Measurements from ENCODE around the gene MAZ. TPM values are rescaled to one million over a fixed set of nuclear protein-coding genes. Genes with fewer than 3 reads are reported as not detected.
"Not testable (repeated sequence)": the region's sequence is repeated elsewhere in the genome, so short reads cannot be mapped to it uniquely, and the experiment has no call there.

MAZ gene
- total and polyA plus RNA-seq, 9 donors = 121 to 314 (median 264) TPM

- DNase-seq = no peak
- 68% methylated on average over 8 of the region's 10 CpGs for WGBS (ENCODE audit: insufficient coverage)
These were observed 26.9 kb upstream of the MAZ start for GRCh38 chr16:29779474-29779873.

GRCh38 chr16:29783094-29783953 lies 23.0 kb upstream of the MAZ start:
- not testable (repeated sequence) for DNase-seq; H3K4me3 ChIP-seq (ENCODE audit: low read length); H3K27ac ChIP-seq (ENCODE audit: low read length); H3K36me3 ChIP-seq (ENCODE audit: control insufficient read depth, insufficient read depth, low read length); H3K4me1 ChIP-seq (ENCODE audit: control insufficient read depth, insufficient read depth, low read length); H3K9me3 ChIP-seq (replicated peaks; ENCODE audit: control insufficient read depth, low read depth, low read length)
- H3K27me3 ChIP-seq (ENCODE audit: control insufficient read depth, insufficient read depth, low read length) = peaks cover 10% of the 10 kb centered on the region
- 63% methylated on average over 4 of the region's 13 CpGs for WGBS (ENCODE audit: insufficient coverage)

More at GRCh38 chr16:29779474-29779873, 26.9 kb upstream of the MAZ start:
- H3K36me3 ChIP-seq (ENCODE audit: control insufficient read depth, insufficient read depth, low read length) = no peaks in the 10 kb centered on the region
- no peaks in the 10 kb centered on the region for H3K4me1 ChIP-seq (ENCODE audit: control insufficient read depth, insufficient read depth, low read length)
- H3K27ac ChIP-seq (ENCODE audit: low read length) = no peak overlapping the region
- no peaks in the 10 kb centered on the region for H3K9me3 ChIP-seq (replicated peaks; ENCODE audit: control insufficient read depth, low read depth, low read length)
- no peak overlapping the region for H3K4me3 ChIP-seq (ENCODE audit: low read length)
- peaks cover 8% of the 10 kb centered on the region for H3K27me3 ChIP-seq (ENCODE audit: control insufficient read depth, insufficient read depth, low read length)

DNA sequence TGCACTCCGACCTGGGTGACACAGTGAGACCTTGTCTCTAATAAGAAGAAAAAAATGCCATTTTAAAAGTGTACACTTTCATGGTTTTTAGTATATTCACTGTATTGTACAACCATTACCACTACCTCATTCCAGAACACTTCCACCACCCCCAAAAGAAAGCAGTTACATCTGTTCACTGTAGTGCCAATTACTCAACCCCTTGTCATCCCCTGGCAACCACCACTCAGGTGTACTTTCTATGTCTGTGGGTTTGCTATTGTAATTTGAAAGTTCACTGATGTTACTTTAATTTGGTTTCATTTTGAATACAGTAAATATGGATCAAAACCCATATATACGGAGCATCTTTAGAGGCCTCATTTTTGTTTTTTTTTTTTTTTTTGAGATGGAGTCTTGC lies 22.2 kb upstream of the MAZ start:
- Histone ChIP-seq H3K36me3 (ENCODE audit: control insufficient read depth, insufficient read depth, low read length) (no peaks in the 10 kb centered on the region), H3K4me1 (ENCODE audit: control insufficient read depth, insufficient read depth, low read length) (no peaks in the 10 kb centered on the region), H3K9me3 (replicated peaks; ENCODE audit: control insufficient read depth, low read depth, low read length) (no peaks in the 10 kb centered on the region), H3K27ac (ENCODE audit: low read length) (no peak overlapping the region), H3K27me3 (ENCODE audit: control insufficient read depth, insufficient read depth, low read length) (peaks cover 10% of the 10 kb centered on the region), H3K4me3 (ENCODE audit: low read length) (no peak overlapping the region)
- WGBS (ENCODE audit: insufficient coverage) = no CpG with 5 or more reads among the region's 2 CpGs
- DNase-seq = no peak

DNA sequence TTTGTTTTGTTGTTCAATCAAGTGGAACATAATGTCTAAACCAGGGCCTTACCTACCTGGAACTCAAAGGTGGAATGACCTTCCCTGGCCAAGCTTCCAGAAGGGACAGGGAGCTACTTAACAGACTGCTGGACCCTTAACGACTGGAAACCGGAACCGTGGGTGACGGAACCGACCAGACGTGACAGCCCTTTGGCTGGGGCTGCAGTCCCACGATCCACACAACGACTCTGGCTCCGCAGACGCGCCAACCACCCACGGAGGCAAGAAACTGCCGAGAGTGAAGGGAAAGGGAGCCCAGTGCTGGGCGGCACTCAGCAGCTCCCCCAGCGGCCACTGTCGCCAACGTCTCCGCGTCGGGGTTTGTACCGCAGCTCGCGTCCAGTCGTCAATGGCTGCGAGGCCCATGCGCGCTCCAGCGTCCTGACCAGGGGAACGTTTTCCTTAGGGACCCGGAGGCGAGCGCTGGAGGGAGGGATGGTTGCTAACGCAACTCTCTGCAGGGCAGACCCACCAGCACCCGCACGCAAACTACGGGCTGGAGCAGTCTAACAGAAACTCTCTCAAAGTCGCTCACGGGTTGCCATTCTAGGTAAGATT lies 21.3 kb upstream of the MAZ start:
- DNase-seq = peak; percentile 63
- Histone ChIP-seq H3K9me3 (replicated peaks; ENCODE audit: control insufficient read depth, low read depth, low read length) (no peaks in the 10 kb centered on the region), H3K27me3 (ENCODE audit: control insufficient read depth, insufficient read depth, low read length) (peaks cover 10% of the 10 kb centered on the region), H3K36me3 (ENCODE audit: control insufficient read depth, insufficient read depth, low read length) (no peaks in the 10 kb centered on the region), H3K4me1 (ENCODE audit: control insufficient read depth, insufficient read depth, low read length) (peaks cover 5% of the 10 kb centered on the region), H3K4me3 (ENCODE audit: low read length) (no peak overlapping the region), H3K27ac (ENCODE audit: low read length) (no peak overlapping the region)
- 5% methylated on average over 21 of the region's 38 CpGs for whole genome bisulfite sequencing (ENCODE audit: insufficient coverage)

- not testable (repeated sequence) for H3K4me3 ChIP-seq (ENCODE audit: low read length); DNase-seq; H3K27me3 ChIP-seq (ENCODE audit: control insufficient read depth, insufficient read depth, low read length); H3K9me3 ChIP-seq (replicated peaks; ENCODE audit: control insufficient read depth, low read depth, low read length); H3K27ac ChIP-seq (ENCODE audit: low read length); H3K36me3 ChIP-seq (ENCODE audit: control insufficient read depth, insufficient read depth, low read length)
- H3K4me1 ChIP-seq (ENCODE audit: control insufficient read depth, insufficient read depth, low read length) = peaks cover 17% of the 10 kb centered on the region
- WGBS (ENCODE audit: insufficient coverage) = 83% methylated on average over 2 of the region's 4 CpGs
These were observed 19.2 kb upstream of the MAZ start for GRCh38 chr16:29787155-29787554.

- Histone ChIP-seq H3K4me1 (ENCODE audit: control insufficient read depth, insufficient read depth, low read length) (peaks cover 20% of the 10 kb centered on the region), H3K36me3 (ENCODE audit: control insufficient read depth, insufficient read depth, low read length) (peaks cover 2% of the 10 kb centered on the region), H3K27ac (ENCODE audit: low read length) (peak overlapping the region; percentile 91), H3K4me3 (ENCODE audit: low read length) (peak overlapping the region; percentile 96), H3K9me3 (replicated peaks; ENCODE audit: control insufficient read depth, low read depth, low read length) (no peaks in the 10 kb centered on the region), H3K27me3 (ENCODE audit: control insufficient read depth, insufficient read depth, low read length) (peaks cover 2% of the 10 kb centered on the region)
- DNase-seq = no peak
- WGBS (ENCODE audit: insufficient coverage) = 54% methylated on average over 15 of the region's 20 CpGs
These were observed 16.6 kb upstream of the MAZ start for GRCh38 chr16:29789775-29790182.

GRCh38 chr16:29790183-29790948 lies 16.0 kb upstream of the MAZ start, which contains the start of gene KIF22:
TSS of gene KIF22 (plus strand) at chr16:29790751. CDS start at chr16:29790760, 9 bp downstream.
- peaks cover 8% of the 10 kb centered on the region for H3K36me3 ChIP-seq (ENCODE audit: control insufficient read depth, insufficient read depth, low read length)
- WGBS (ENCODE audit: insufficient coverage) = 2% methylated on average over 63 of the region's 67 CpGs
- no peaks in the 10 kb centered on the region for H3K9me3 ChIP-seq (replicated peaks; ENCODE audit: control insufficient read depth, low read depth, low read length)

DNA sequence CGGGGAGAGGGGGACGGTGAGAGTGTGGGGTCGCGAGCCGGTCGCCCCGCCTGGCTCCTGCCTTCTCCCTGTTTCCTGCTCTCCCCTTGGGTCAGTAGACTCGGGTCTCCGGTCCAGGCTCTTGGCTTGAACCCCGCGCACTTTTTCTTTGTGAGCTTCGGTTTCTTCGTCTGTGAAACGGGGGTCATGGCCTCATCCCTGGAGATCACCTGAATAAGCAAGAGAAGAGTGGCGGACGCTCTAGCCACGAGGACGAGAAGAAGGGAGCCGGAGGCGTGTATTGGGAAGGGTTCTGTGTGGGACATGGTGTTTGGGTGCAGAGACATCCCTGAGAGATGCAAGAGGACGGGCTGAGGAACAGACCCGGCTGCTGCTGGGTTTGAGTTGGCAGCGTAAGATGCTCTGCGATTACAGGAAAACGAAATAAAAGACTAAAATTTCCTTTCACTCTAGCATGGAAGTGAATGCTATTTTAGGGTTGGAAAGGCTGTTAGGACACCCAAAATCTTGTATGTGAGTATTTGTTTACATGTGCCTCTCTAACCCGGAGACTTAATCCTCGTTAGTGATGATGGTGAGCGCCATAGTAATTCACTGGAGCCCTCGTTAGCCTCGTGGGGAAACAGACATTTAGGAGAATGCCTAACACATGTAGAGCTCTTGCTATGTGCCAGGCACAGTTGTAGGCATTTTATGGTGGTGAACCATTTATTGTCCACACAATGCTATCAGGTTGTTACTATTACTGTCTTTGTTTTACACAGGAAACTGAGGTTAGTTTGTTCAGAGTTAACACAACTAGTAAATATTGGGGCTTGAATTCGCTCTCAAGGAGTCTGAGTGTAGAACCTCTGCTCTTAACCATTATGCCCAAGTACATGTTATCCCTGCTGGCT lies 15.1 kb upstream of the MAZ start:
- WGBS (ENCODE audit: insufficient coverage) = 2% methylated on average over 20 of the region's 31 CpGs
- Histone ChIP-seq H3K9me3 (replicated peaks; ENCODE audit: control insufficient read depth, low read depth, low read length) (no peaks in the 10 kb centered on the region), H3K27me3 (ENCODE audit: control insufficient read depth, insufficient read depth, low read length) (no peaks in the 10 kb centered on the region), H3K4me1 (ENCODE audit: control insufficient read depth, insufficient read depth, low read length) (peaks cover 20% of the 10 kb centered on the region), H3K27ac (ENCODE audit: low read length) (peak overlapping the region; percentile 72), H3K4me3 (ENCODE audit: low read length) (peak overlapping the region; percentile 96), H3K36me3 (ENCODE audit: control insufficient read depth, insufficient read depth, low read length) (peaks cover 8% of the 10 kb centered on the region)
- DNase-seq = no peak

More at GRCh38 chr16:29790183-29790948, 16.0 kb upstream of the MAZ start, which contains the start of gene KIF22:
- Histone ChIP-seq H3K27me3 (ENCODE audit: control insufficient read depth, insufficient read depth, low read length) (peaks cover 2% of the 10 kb centered on the region), H3K4me1 (ENCODE audit: control insufficient read depth, insufficient read depth, low read length) (peaks cover 20% of the 10 kb centered on the region), H3K4me3 (ENCODE audit: low read length) (peak within 1 kb of the TSS; percentile 96), H3K27ac (ENCODE audit: low read length) (peak within 1 kb of the TSS; percentile 91)
- DNase-seq = peak; percentile 100
